Stimulated activated CD4-positive, alpha-beta T cell treated with anti-CD3 and anti-CD28 coated beads, Interleukin-4, amount 100 ng/mL, for 1 hour (primary cell): ENCODE measurements around the gene SLC22A2.

Experiments used
- DNase-seq: peaks from one replicate; pipeline ENCODE4 v3.0.0-alpha.2; 2020

SLC22A2 gene

DNA sequence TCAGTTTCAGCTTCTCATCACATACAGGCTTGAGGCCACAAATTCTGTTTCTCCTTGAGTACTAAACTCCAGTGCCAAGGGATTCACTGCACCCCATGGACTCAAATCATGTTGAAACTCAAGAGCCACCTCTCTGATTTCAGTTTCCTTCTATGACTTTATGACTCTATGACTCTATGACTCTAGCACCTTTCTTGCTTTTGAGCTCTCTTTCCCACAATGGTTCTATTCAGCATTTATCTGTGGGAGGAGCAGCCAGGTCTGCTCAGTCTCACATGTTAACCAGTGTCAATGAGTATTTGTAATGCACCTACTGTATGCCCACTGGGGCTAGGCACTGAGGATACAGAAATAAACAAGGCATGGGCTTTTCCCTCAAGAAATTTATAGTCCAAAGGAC, 14.6 kb upstream of the SLC22A2 start:
- DNase-seq = no peak

DNA sequence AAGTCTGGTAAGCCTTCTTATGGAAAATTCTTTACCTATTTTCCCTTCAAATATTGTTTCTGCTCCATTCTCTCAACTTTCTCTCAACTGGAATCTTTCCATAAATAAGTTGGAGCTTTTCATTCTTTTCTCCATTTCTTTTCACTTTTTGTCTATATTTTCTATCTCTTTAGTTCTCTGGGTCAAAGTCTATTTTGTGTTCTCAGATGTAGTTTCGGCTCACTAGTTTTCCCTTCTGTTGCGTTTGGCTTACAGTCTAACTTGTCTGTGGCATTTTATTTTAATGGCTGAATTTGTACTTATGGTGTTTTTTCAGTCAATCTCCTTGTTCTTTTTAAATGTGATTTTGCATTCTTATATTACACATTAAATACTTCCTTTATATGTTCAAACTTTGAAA, 14.1 kb upstream of the SLC22A2 start:
- no peak for DNase-seq

DNA sequence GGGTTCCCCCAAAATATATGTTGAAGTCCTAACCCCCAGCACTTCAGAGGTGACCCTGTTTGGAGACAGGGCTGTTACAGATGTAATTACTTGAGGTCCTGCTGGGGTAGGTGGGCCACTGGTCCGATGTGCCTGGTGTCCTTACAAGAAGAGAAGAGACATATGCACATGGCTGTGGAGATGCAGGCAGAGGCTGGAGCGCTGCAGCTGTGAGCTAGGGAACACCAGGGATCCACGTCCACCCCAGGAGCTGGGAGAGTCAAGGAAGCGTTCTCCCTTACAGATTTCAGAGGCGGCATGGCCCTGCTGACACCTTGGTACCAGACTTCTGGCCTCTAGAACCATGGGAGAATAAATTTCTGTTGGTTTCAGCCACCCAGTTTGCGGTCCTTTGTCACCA, 11.7 kb upstream of the SLC22A2 start:
- no peak for DNase-seq

DNA sequence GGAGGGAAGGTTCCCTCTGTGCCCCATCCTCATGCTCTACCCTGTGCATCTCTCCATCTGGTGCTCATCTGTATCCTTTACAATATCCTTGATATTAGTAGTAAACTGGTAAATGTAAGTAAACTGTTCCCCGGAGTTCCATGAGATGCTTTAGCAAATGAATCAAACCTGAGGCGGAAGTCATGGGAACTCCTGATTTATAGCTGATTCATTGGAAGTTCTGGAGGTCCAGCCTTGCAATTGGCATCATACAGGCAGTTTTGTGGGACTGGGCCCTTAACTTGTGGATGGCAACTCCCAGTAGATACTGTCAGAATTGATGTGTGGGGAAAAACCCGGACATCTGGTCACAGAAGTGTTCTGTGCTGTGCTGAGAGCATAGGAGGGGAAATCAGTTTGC, 11.2 kb upstream of the SLC22A2 start:
- DNase-seq = no peak

DNA sequence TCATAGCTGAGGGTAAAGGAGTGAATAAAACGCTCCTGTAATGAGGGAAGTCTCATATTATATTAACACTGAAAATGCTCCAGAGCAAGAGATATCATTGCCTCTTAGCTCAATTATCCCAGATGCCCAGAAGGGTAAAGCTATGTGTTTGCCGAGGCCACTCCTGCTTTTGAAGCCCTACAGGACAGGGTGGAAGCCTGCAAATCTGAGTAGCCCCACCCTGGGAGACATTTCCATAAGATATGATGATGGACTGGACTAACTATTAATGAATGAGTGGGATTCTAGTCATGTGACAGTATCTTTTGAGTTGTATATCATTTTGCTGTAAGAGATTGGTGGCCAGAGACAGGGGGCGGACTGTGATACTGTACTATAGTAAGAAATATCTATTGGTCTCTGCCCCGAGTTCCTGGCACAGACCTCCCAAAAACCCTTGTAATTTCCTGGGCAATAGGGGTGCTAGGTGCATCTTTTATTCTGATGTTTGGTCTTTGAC, 10.5 kb upstream of the SLC22A2 start:
- DNase-seq = no peak

DNA sequence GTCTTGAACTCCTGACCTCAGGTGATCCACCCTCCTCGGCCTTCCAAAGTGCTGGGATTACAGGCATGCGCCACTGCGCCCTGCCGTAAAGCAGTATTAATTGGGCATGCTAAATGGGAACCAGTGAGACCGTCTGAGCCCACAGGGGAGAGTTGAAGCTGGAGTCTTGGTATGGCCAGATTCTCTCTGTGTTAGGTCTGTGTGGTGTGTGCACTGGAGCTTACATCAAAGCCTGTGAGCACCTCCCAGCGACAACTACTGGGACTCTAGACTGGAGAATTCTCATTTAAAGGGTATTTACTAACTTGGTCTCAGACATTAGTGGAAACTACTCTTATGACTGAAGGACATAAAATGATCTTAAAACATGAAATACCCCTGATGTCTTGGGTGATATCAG, 8.5 kb upstream of the SLC22A2 start:
- DNase-seq = no peak

GRCh38 chr6:160265869-160266476, 7.4 kb upstream of the SLC22A2 start:
- DNase-seq = no peak

DNA sequence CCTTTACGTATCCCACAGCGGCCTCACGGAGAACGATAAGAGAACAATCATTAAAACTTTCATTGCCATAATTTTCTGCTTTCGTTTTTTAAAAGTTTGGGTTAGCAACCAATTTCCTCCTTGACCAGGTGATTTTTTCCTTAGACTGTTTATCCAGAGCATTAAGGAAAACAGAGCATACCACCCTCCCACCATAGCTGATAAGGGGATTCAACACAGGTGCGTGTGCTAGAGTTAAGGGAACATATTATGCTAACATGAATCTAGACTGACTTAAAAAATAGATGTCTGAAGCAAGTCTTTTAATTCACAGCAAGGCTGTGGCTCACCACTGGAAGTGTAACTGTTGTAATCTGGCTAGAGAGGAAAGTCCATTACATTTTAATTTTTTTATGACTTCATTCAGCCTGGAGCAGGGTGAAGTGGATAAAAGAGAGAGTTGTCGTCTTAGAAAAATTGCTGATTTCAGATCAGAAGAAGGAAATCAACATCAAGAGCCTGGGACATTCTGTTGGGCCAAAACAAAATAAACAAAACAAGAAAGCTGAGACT, 5.5 kb upstream of the SLC22A2 start:
- DNase-seq = no peak

DNA sequence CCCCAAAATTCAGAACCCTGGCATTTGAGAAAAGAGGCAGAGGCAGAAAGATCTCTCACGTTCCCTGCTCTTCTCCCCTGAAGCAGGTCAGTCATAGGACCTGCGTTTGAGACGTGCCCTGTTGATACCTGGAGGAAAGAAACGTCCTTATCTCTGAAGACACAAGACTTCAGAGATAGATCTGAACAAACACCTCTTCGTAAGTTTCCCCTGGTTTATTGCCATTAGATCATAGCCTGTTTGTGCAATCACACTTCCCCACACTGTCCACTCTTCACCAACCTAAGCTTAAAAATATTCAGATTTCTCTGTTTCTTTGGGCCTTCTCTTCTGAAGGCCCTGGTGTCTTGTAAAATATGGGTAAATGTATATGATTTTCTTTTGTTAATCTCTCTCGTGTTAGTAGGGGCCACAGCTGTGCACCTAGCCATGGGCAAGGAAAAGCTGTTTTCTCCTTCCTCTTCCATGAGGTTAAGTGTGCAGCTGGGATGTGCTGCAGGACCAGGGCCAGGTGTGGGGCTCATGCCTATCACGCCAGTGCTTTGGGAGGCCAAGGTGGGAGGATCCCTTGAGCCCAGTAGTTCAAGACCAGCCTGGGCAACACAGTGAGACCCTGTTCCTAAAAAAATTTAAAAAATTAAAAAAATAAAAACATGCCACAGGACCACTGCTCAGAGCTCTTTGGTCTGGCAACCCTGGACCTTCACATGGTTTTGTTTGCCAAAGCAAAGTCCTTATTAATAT, 4.7 kb upstream of the SLC22A2 start:
- DNase-seq = no peak

- DNase-seq = no peak
Observed at GRCh38 chr6:160261991-160262680, 3.5 kb upstream of the SLC22A2 start.

DNA sequence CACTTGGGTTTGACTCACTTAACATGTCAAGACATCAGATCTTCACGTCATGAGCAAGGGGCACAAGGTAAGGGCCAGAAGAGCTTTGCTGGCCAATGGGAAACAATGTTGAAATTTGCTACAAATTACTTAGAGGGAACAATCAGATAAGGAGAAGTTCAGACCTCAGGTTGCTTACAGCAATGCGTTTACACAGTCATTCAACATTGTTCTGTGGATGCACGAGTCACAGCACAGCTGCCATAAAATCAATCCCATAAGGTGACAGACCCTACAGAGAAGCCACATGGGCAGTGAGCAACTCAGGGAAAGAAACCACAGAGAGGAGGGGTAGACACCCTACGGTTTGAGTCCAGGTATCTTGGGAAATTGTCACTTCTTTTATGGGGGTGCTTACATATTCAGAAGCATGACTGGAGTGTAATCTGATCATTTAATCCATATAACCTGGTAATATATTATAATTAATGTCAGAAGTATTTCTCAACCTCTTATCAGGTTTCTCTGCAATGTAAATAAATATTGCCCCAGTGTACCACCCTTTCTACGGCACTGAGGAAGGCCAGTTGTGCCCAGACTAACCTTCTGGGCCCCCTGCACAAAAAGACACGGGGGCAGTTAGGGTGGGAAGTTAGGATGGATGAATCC, 2.3 kb upstream of the SLC22A2 start:
- no peak for DNase-seq

DNA sequence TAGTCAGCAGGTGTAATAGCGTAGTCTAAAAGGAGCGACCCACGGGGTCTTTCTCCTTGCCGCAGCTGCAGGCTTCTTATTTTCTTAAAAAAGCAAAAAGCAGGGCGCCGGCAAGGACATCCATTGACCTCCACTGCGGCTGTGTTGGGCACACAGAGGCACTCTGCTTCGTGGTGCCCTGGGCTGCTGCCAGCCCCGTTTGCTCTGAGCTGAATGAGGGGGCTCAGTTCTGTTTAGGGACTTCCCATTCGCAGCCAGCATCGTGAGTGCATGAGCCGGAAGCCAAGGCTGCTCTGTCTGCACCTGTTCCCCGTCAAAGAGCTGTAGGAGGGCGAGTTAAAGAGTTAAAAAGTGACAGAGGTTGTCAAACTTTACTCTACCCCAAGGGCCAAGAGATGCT, 1.7 kb upstream of the SLC22A2 start:
- DNase-seq = no peak

- DNase-seq = no peak
Observed at GRCh38 chr6:160259598-160259997, 977 bp upstream of the SLC22A2 start.

GRCh38 chr6:160259143-160259425, 463 bp upstream of the SLC22A2 start:
- no peak for DNase-seq

DNA sequence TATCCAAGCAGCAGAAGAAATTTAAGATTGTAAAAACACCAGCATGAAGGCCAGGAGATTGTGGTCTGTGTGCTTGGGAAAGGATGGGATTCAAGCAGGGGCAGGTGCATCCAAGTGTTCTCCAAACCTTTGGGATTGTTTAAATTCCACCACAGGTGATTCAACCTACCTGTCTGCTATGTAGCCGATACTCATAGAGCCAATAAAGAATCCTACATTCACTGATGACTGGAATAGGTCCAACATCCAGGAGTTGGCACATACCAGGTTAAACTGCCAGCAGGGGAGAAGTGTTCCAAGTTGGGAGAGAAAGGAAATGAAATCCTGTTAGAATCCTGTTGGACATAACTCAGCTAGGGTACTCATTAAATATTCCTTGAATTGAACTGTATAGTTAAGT, 2.2 kb downstream of the SLC22A2 start:
- no peak for DNase-seq

DNA sequence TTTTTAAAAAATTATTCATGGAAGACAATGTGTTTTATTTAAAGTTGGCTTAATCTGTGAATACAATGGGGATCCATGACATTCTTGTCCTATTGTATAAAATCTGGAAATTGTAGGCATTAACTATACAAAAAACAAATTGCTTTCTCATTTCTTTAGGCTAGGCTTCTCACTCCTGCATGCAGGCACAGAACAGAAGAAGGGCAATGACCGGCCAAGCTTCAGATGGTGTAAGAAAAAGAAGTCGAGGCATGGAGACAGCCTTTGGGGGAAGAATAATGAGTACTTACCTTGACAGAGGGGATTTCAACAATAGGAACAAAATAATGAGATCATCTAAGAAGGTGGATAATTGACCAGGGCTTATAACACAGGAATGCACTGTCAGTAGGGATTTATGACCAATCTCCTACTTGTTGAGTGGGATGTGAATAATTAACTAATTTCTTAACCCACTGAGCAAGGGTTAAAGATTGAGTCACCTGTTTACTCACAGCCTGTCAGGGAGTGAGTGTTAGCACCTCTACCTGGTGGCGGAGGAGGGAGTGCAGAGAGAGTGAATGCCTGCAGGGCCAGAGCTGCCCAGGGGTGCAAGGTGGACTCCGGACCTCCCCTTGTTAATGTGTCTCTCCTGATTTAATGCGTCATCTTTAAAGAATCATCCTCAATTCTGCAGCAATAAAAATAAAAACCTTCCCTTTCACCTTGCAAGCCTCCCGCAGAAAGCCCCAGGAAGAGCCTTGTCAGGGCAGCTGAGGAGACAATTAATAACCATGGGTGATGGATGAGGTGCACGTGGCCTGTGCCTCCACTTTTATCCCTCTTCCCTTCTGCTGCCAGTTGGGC, 3.9 kb downstream of the SLC22A2 start:
- no peak for DNase-seq

GRCh38 chr6:160253714-160254113, 4.9 kb downstream of the SLC22A2 start:
- no peak for DNase-seq

GRCh38 chr6:160253292-160253691, 5.3 kb downstream of the SLC22A2 start:
- DNase-seq = no peak

DNA sequence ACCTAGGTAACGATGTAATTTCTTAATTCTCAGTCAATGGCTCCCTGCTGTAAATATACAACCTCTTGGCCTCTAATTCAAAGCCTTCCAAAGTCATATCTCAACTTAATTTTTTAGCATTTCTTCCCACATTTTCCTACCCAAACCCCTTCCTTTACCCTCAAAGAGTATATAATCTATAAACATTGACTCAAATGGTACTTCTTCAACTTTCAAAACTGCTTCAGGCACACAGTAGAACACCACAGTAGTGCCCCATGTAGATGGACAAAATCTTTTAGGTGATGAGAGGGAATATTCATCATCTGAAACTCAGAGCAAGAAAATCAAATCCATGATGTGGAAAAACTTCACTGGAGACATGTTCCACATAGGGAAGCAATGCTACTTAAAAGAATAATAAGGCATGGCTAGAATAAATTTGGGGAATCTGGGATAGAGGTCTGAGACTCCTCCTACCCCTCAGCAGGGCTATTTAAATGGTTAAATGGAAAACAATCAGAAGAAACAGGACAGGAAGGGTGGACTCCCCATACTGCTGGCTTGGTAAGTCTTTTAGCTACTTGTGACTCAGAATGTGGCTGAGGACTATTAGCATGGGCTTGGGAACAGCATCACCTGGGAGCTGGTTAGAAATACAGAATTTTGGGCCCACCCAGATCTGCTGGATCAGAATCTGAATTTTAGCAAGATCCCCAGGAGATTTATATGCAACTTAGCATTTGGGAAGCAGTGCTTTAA, 6.4 kb downstream of the SLC22A2 start:
- DNase-seq = no peak

GRCh38 chr6:160249671-160250070, 8.9 kb downstream of the SLC22A2 start:
- DNase-seq = no peak

GRCh38 chr6:160248538-160248937, 10.1 kb downstream of the SLC22A2 start:
- DNase-seq = no peak

- no peak for DNase-seq
Observed at GRCh38 chr6:160247457-160247883, 11.2 kb downstream of the SLC22A2 start.
